OCI-LY7 (cell line): Measurements from ENCODE around the gene EFNA2. TPM values are rescaled to one million over a fixed set of nuclear protein-coding genes. Genes with fewer than 3 reads are reported as not detected.

ENCODE experiments used
- BruUV-seq: library from RNA; stranded (reverse); fragments of 400-500 nt; replicated peaks from 2 replicates; lab custom pipeline; 2021; lab: Mats Ljungman, UMichigan
- CTCF ChIA-PET: fragments of 300-600 bp; sonication (Branson Sonifier 250); formaldehyde crosslinking; loops from one replicate; lab custom pipeline; 2022; ENCODE audit warnings: antibody characterized with exemption; ENCODE audit not compliant: unreplicated experiment; lab: Charles Lee
- POLR2A ChIA-PET: fragments of 300-600 bp; sonication (Branson Sonifier 250); formaldehyde crosslinking; loops from one replicate; lab custom pipeline; 2022; ENCODE audit warnings: antibody characterized with exemption; lab: Charles Lee
- DNase-seq: peaks from one replicate; pipeline ENCODE4 v3.0.0-alpha.2; 2015; ENCODE audit warnings: low spot score
- H2AFZ ChIP-seq: fragments of 200-600 bp; sonication (generic), shearing (Covaris generic); 2 replicates; pipeline ENCODE4 v1.6.1; 2014; ENCODE audit warnings: mild to moderate bottlenecking, antibody characterized with exemption, low read length, moderate library complexity
- H3K27ac ChIP-seq: fragments of 200-600 bp; sonication (generic); 2 replicates; pipeline ENCODE4 v1.5.1; 2014; ENCODE audit warnings: mixed run types, low read depth, mild to moderate bottlenecking, moderate library complexity, low read length, inconsistent platforms; ENCODE audit not compliant: poor library complexity, severe bottlenecking
- H3K36me3 ChIP-seq: fragments of 200-600 bp; sonication (generic); 2 replicates; pipeline ENCODE4 v1.6.1; 2014; ENCODE audit warnings: mild to moderate bottlenecking, antibody characterized with exemption, low read length, moderate library complexity, mixed read lengths; ENCODE audit not compliant: insufficient read depth
- H3K4me1 ChIP-seq: fragments of 200-600 bp; sonication (generic); 2 replicates; pipeline ENCODE4 v1.5.1; 2014; ENCODE audit warnings: mild to moderate bottlenecking, low read length; ENCODE audit not compliant: insufficient read depth, poor library complexity, severe bottlenecking
- H3K4me2 ChIP-seq: fragments of 200-600 bp; sonication (generic); 2 replicates; pipeline ENCODE4 v1.6.1; 2014; ENCODE audit warnings: mild to moderate bottlenecking, low read length
- H3K4me3 ChIP-seq: fragments of 200-600 bp; sonication (generic); 2 replicates; pipeline ENCODE4 v1.5.1; 2014; ENCODE audit warnings: mild to moderate bottlenecking, low read depth, low read length; ENCODE audit not compliant: poor library complexity, severe bottlenecking
- H3K79me2 ChIP-seq: fragments of 200-600 bp; sonication (generic); 2 replicates; pipeline ENCODE4 v1.6.1; 2016; ENCODE audit warnings: low read depth, mild to moderate bottlenecking, low read length, moderate library complexity, mixed read lengths; ENCODE audit not compliant: insufficient read depth
- H3K9me2 ChIP-seq: fragments of 200-600 bp; sonication (generic); 2 replicates; pipeline ENCODE4 v1.6.1; 2016; ENCODE audit warnings: mild to moderate bottlenecking, low read length, mixed read lengths; ENCODE audit not compliant: insufficient read depth
- H3K9me3 ChIP-seq: fragments of 200-600 bp; sonication (generic); 2 replicates; pipeline ENCODE4 v1.6.1; 2014; ENCODE audit warnings: mild to moderate bottlenecking, mixed run types, low read length, mixed read lengths
- H4K20me1 ChIP-seq: fragments of 200-600 bp; sonication (generic); 2 replicates; pipeline ENCODE4 v1.6.1; 2014; ENCODE audit warnings: mild to moderate bottlenecking, antibody characterized with exemption, low read length, moderate library complexity, mixed read lengths; ENCODE audit not compliant: insufficient read depth
- CTCF ChIP-seq: fragments of 200-600 bp; sonication (generic); conservative IDR thresholded peaks from 2 replicates; pipeline ENCODE4 v1.5.1; 2014; ENCODE audit warnings: mild to moderate bottlenecking, antibody characterized with exemption, low read length, moderate library complexity, mixed read lengths
- EZH2phosphoT487 ChIP-seq: fragments of 200-600 bp; sonication (generic); IDR thresholded peaks from 2 replicates; pipeline ENCODE4 v1.6.1; 2018; ENCODE audit warnings: low read depth, borderline replicate concordance, mild to moderate bottlenecking, mixed run types, antibody characterized with exemption, low read length, moderate library complexity, mixed read lengths
- intact Hi-C: fragments of 100-400 bp; cut with micrococcal nuclease; formaldehyde crosslinking; loops from one replicate; pipeline ENCODE4 v1.10.0; 2022; ENCODE audit not compliant: unreplicated experiment
- total RNA-seq, 2 experiments: library from RNA; depleted of rRNA in 1 of 2; stranded (reverse); fragments of >200 nt in 1 of 2; shearing (Covaris generic) in 1 of 2; gene quantifications; 2 replicates each; pipeline ENCODE4 v1.2.3, GENCODE V29; 2014 to 2022

EFNA2 gene
- total RNA-seq, 2 experiments from 2014 or later = not detected

GRCh38 chr19:1290196-1290702, 4.6 kb downstream of the EFNA2 start:
- H3K9me3 ChIP-seq = no peaks in the 10 kb centered on the region
- no peaks in the 10 kb centered on the region for H3K36me3 ChIP-seq
- H2AFZ ChIP-seq = no peak overlapping the region
- no peak overlapping the region for H3K27ac ChIP-seq
- ChIA-PET CTCF (no interaction called here), POLR2A (no interaction called here)
- no peak for TF ChIP-seq CTCF
- TF ChIP-seq EZH2phosphoT487 = no peak
- no peaks in the 10 kb centered on the region for H4K20me1 ChIP-seq
- H3K9me2 ChIP-seq = no peaks in the 10 kb centered on the region
- intact Hi-C loops = no loop called here
- H3K4me3 ChIP-seq = no peak overlapping the region
- H3K4me1 ChIP-seq = peaks cover 28% of the 10 kb centered on the region
- DNase-seq = no peak
- H3K79me2 ChIP-seq = no peaks in the 10 kb centered on the region
- no TSS peak for BruUV-seq
- no peak overlapping the region for H3K4me2 ChIP-seq

- H2AFZ ChIP-seq = no peak overlapping the region
- no peaks in the 10 kb centered on the region for H3K79me2 ChIP-seq
- CTCF ChIA-PET = interaction anchor here (0.6 kb wide), 1 partner anchor 92 kb away, joined by 6 read pairs; no protein-coding TSS in a partner anchor
- H3K9me2 ChIP-seq = no peaks in the 10 kb centered on the region
- intact Hi-C loops = no loop called here
- POLR2A ChIA-PET = interaction anchor here (0.6 kb wide), 1 partner anchor 12 kb away, joined by 3 read pairs; no protein-coding TSS in a partner anchor
- H3K4me1 ChIP-seq = peaks cover 30% of the 10 kb centered on the region
- TF ChIP-seq EZH2phosphoT487 (no peak), CTCF (no peak)
- no peak overlapping the region for H3K4me2 ChIP-seq
- DNase-seq = no peak
- BruUV-seq = no TSS peak
- H3K27ac ChIP-seq = no peak overlapping the region
- no peaks in the 10 kb centered on the region for H4K20me1 ChIP-seq
- H3K36me3 ChIP-seq = no peaks in the 10 kb centered on the region
- no peaks in the 10 kb centered on the region for H3K9me3 ChIP-seq
- H3K4me3 ChIP-seq = no peak overlapping the region
These were observed 5.3 kb downstream of the EFNA2 start for GRCh38 chr19:1290703-1291651.
